ENCODE data around the gene ACSL6.

- TF ChIP-seq MXI1 (IDR thresholded peaks at IDR 0.05; ENCODE audit: low read depth, low read length) (no peak), POLR2AphosphoS5 (IDR thresholded peaks at IDR 0.05; ENCODE audit: low read length) (no peak), ZZZ3 (IDR thresholded peaks at IDR 0.05; ENCODE audit: control insufficient read depth, insufficient read length, low read depth) (no peak), TAF1 (IDR thresholded peaks at IDR 0.05; ENCODE audit: borderline replicate concordance, low read depth, low read length) (no peak), MTA3 (IDR thresholded peaks at IDR 0.05; ENCODE audit: borderline replicate concordance, low read length) (no peak), REST (IDR thresholded peaks at IDR 0.05; ENCODE audit: low read depth, low read length) (no peak), USF2 (IDR thresholded peaks at IDR 0.05; ENCODE audit: borderline replicate concordance, low read depth, low read length) (no peak), EP300 (IDR thresholded peaks at IDR 0.05; ENCODE audit: borderline replicate concordance in 1 of 2, control insufficient read depth in 1 of 2, low read depth in 2 of 2, low read length in 2 of 2) (no peak), POLR2A (IDR thresholded peaks at IDR 0.05; ENCODE audit: low read depth, low read length) (no peak), CTCF (IDR thresholded peaks at IDR 0.05 in 2 of 3, conservative IDR thresholded peaks at IDR 0.05 in 1 of 3; ENCODE audit: control insufficient read depth in 2 of 3, extremely low read depth in 1 of 3, insufficient read depth in 1 of 3, low read depth in 3 of 3, low read length in 3 of 3) (no peak), PKNOX1 (IDR thresholded peaks at IDR 0.05) (no peak), RFX5 (IDR thresholded peaks at IDR 0.05; ENCODE audit: low read depth, low read length) (no peak), BHLHE40 (IDR thresholded peaks at IDR 0.05; ENCODE audit: borderline replicate concordance in 1 of 2, low read depth in 2 of 2, low read length in 1 of 2) (no peak), SREBF2 (IDR thresholded peaks at IDR 0.05; ENCODE audit: low read length) (no peak)
Measured at GRCh38 chr5:132023258-132024116, 12.0 kb upstream of the ACSL6 start.
